ENCODE measurements around the gene OXTR. TPM values are rescaled to one million over a fixed set of nuclear protein-coding genes. Genes with fewer than 3 reads are reported as not detected.

OXTR gene
- total RNA-seq, 1 donor from 2014 or later = 3.9 TPM

DNA sequence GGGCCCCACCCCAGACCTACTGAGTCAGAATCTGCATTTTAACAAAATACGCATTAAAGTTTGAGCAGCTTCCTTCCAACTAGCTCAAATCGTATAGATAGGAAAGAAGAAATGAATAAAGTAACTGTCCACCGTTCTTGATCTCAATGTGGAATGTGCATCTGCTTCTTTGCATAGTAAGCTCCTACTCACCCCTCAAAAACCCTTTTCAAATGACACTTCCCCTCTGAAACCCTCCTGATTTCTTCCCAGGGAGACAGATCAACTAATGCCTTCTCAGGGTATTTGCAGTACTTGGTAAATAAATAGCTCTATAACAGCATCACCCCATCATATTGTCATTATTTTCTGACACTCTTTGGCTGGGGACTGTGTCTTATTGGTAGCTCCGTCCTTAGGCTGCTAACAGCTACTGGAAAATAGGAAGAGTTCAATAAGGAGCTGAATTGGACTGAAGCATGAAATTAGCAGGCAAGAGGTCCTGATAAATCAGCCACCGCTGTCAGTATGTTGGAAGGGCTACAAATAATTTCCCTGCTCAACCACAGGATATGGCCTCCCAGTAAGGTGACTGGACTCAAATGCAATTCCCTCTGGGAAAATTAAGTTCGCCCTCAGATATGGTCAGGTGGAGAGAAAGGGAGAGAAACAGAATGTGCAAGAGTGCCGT lies 10.2 kb downstream of the OXTR start:
- Histone ChIP-seq H3K27me3 (no peaks in the 10 kb centered on the region), H3K4me1 (no peaks in the 10 kb centered on the region), H3F3A (ENCODE audit: low read depth) (no peaks in the 10 kb centered on the region), H2AFZ (replicated peaks) (no peak overlapping the region), H3K4me2 (no peak overlapping the region), H3K9ac (no peak overlapping the region), H3K27ac (no peak overlapping the region), H4K20me1 (ENCODE audit: low read depth) (no peaks in the 10 kb centered on the region), H3K4me3 (no peak overlapping the region), H3K36me3 (no peaks in the 10 kb centered on the region), H3K9me3 (ENCODE audit: low read depth) (no peaks in the 10 kb centered on the region), H3K79me2 (ENCODE audit: low read depth) (no peaks in the 10 kb centered on the region)
- no peaks in the 10 kb centered on the region for H3K4me1 Mint-ChIP-seq
- no peaks in the 10 kb centered on the region for H3K36me3 Mint-ChIP-seq
- DNase-seq (ENCODE audit: low spot score) = no peak
- TF ChIP-seq EZH2 (IDR thresholded peaks at IDR 0.05) (no peak), EZH2phosphoT487 (IDR thresholded peaks at IDR 0.05) (no peak)
- TF ChIP-seq, protein P1, sequence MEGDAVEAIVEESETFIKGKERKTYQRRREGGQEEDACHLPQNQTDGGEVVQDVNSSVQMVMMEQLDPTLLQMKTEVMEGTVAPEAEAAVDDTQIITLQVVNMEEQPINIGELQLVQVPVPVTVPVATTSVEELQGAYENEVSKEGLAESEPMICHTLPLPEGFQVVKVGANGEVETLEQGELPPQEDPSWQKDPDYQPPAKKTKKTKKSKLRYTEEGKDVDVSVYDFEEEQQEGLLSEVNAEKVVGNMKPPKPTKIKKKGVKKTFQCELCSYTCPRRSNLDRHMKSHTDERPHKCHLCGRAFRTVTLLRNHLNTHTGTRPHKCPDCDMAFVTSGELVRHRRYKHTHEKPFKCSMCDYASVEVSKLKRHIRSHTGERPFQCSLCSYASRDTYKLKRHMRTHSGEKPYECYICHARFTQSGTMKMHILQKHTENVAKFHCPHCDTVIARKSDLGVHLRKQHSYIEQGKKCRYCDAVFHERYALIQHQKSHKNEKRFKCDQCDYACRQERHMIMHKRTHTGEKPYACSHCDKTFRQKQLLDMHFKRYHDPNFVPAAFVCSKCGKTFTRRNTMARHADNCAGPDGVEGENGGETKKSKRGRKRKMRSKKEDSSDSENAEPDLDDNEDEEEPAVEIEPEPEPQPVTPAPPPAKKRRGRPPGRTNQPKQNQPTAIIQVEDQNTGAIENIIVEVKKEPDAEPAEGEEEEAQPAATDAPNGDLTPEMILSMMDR (IDR thresholded peaks at IDR 0.05) = no peak
- no peak overlapping the region for H3K27ac Mint-ChIP-seq
- H3K4me3 Mint-ChIP-seq = no peak overlapping the region
- H3K27me3 Mint-ChIP-seq (ENCODE audit: insufficient read depth, low read depth) = no peaks in the 10 kb centered on the region
- H3K9me3 Mint-ChIP-seq = no peaks in the 10 kb centered on the region

DNA sequence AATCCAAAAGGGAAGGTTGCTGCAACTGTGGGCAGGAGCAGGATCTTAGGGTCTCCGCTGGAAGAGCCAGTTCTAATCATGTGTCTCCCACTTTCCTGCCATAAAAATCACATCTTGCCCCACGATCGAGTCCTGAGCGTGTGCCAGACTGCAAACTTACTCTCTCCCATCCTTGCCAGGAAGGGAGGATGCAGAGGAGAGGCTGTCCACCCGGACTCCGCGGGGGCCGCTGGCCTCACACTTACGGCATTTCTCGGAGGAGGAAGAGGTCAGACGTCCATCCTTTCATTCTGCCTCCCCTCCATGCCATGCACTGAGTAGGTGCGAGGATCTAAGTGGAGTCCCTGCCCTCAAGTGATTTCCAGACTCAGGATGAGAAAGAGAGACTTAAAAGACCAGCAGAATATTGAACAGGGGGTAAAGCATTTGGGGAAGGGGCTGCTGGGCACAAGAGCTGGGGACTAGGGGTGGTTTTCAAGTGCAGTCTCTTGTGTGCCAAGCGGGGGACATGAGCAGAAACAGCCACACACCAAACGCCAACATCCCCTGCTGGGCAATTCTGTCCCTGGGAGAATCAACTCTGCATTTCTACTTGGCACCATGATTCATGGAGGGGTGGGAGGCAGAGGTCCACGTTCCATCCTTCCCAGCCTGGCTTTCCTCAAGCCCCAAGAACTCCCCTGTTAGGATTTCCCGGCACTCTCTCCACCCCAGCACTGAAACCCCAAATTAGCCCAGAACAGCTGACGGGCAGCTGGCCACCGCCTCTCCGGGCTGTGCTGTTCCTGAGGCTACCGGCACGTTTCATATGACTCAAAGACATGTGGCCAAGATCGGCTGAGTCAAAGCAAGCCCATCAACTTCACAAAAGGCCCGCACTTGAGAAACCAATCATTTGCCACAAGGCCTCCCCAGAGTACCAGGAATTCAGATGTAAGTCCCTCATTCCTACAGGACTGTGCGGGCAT lies 11.6 kb downstream of the OXTR start:
- H3K4me3 Mint-ChIP-seq = no peak overlapping the region
- no peaks in the 10 kb centered on the region for H3K4me1 Mint-ChIP-seq
- no peak overlapping the region for H3K27ac Mint-ChIP-seq
- H3F3A ChIP-seq (ENCODE audit: low read depth) = no peaks in the 10 kb centered on the region
- H3K27me3 ChIP-seq = no peaks in the 10 kb centered on the region
- peaks cover under 1% of the 10 kb centered on the region for H3K27me3 Mint-ChIP-seq (ENCODE audit: insufficient read depth, low read depth)
- H3K4me1 ChIP-seq = no peaks in the 10 kb centered on the region
- DNase-seq (ENCODE audit: low spot score) = no peak
- H3K9me3 Mint-ChIP-seq = no peaks in the 10 kb centered on the region
- no peak overlapping the region for H3K27ac ChIP-seq
- TF ChIP-seq EZH2phosphoT487 (IDR thresholded peaks at IDR 0.05) (no peak), EZH2 (IDR thresholded peaks at IDR 0.05) (no peak)
- TF ChIP-seq, protein P1 (IDR thresholded peaks at IDR 0.05) = no peak
- H3K4me3 ChIP-seq = no peak overlapping the region
- no peak overlapping the region for H3K9ac ChIP-seq
- no peak overlapping the region for H3K4me2 ChIP-seq
- no peaks in the 10 kb centered on the region for H4K20me1 ChIP-seq (ENCODE audit: low read depth)
- no peaks in the 10 kb centered on the region for H3K9me3 ChIP-seq (ENCODE audit: low read depth)
- no peaks in the 10 kb centered on the region for H3K36me3 Mint-ChIP-seq
- no peaks in the 10 kb centered on the region for H3K36me3 ChIP-seq
- H3K79me2 ChIP-seq (ENCODE audit: low read depth) = no peaks in the 10 kb centered on the region
- no peak overlapping the region for H2AFZ ChIP-seq (replicated peaks)

DNA sequence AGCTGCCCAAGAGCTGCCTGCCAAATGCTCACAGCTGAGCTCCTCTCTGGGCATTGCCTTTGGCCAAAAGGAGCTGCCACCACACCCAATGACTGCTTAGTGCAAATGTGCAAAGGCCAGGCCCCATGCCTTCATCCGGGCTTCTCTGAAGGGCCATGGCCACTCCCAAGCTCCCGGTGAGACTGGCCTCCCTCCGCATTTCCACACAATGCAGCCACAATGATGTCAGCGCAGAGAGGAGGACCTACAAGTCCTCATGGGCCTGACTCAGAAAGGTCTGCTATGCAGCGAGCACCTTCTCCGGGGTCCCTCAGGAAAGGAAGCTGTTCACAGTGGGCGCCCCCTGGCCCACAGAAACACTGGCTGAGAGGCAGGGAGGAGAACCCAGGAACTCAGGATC lies 12.7 kb downstream of the OXTR start:
- no peaks in the 10 kb centered on the region for H3K36me3 ChIP-seq
- H3K9me3 Mint-ChIP-seq = no peaks in the 10 kb centered on the region
- no peaks in the 10 kb centered on the region for H3K79me2 ChIP-seq (ENCODE audit: low read depth)

More for the DNA sequence above, 12.7 kb downstream of the OXTR start:
- Mint-ChIP-seq H3K27ac (no peak overlapping the region), H3K4me1 (no peaks in the 10 kb centered on the region), H3K4me3 (no peak overlapping the region), H3K27me3 (ENCODE audit: insufficient read depth, low read depth) (peaks cover 2% of the 10 kb centered on the region), H3K36me3 (no peaks in the 10 kb centered on the region)
- Histone ChIP-seq H3K4me1 (no peaks in the 10 kb centered on the region), H3K9ac (no peak overlapping the region), H4K20me1 (ENCODE audit: low read depth) (no peaks in the 10 kb centered on the region), H3K4me3 (no peak overlapping the region), H3K9me3 (ENCODE audit: low read depth) (no peaks in the 10 kb centered on the region), H3F3A (ENCODE audit: low read depth) (no peaks in the 10 kb centered on the region), H2AFZ (replicated peaks) (no peak overlapping the region), H3K27me3 (no peaks in the 10 kb centered on the region), H3K4me2 (no peak overlapping the region), H3K27ac (no peak overlapping the region)
- no peak for DNase-seq (ENCODE audit: low spot score)
- TF ChIP-seq EZH2phosphoT487 (IDR thresholded peaks at IDR 0.05) (no peak), EZH2 (IDR thresholded peaks at IDR 0.05) (no peak)
- TF ChIP-seq, protein P1 (IDR thresholded peaks at IDR 0.05) = no peak

Measured in neural progenitor cell (in vitro differentiated cells).